Measurements from ENCODE around the gene TMC5. TPM values are rescaled to one million over a fixed set of nuclear protein-coding genes. Genes with fewer than 3 reads are reported as not detected.
A peak's percentile ranks its signal among the peaks of the same experiment; 100 is the strongest.

TMC5 gene
- total RNA-seq, 4 donors from 2014 or later, result 0.29 to 4.0 (median 1.4) TPM

DNA sequence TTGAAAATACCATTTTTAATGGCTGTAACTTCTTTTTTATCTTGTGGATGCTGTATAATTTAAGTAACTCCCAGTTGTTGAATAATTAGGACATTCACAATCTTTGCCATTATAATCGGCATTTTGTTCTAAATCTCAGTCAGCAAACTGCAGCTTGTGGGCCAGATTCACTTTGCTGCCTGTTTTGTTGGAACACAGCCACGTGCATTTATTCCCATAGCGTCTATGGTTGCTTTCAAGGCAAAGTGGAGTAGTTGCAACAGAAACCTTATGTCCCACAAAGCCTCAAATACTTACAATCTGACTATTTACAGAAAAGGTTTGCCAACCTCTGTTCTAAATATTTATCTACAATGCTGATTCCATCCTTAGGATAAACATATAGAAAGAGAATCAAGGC is 39.2 kb upstream of the TMC5 start:
- Histone ChIP-seq H3K4me1 (peaks cover 33 to 36% of the 10 kb centered on the region in 2 donors), H3K27me3 (no peaks in the 10 kb centered on the region), H3K27ac (no peak overlapping the region), H3K36me3 (no peaks in the 10 kb centered on the region), H3K4me3 (replicated peaks in 1 of 3) (no peak overlapping the region), H3K9me3 (no peaks in the 10 kb centered on the region)
- no peak for TF ChIP-seq POLR2A (IDR thresholded peaks at IDR 0.05)
- TF ChIP-seq, protein P1, sequence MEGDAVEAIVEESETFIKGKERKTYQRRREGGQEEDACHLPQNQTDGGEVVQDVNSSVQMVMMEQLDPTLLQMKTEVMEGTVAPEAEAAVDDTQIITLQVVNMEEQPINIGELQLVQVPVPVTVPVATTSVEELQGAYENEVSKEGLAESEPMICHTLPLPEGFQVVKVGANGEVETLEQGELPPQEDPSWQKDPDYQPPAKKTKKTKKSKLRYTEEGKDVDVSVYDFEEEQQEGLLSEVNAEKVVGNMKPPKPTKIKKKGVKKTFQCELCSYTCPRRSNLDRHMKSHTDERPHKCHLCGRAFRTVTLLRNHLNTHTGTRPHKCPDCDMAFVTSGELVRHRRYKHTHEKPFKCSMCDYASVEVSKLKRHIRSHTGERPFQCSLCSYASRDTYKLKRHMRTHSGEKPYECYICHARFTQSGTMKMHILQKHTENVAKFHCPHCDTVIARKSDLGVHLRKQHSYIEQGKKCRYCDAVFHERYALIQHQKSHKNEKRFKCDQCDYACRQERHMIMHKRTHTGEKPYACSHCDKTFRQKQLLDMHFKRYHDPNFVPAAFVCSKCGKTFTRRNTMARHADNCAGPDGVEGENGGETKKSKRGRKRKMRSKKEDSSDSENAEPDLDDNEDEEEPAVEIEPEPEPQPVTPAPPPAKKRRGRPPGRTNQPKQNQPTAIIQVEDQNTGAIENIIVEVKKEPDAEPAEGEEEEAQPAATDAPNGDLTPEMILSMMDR (IDR thresholded peaks at IDR 0.05), result no peak
- intact Hi-C loops (cut with DNase I), result loop anchor here (5.0 kb wide), 1 partner anchor 291 kb away; no protein-coding TSS in a partner anchor
- WGBS, 2 donors, result 52 to 69% methylated on average over 3 of the region's 3 CpGs
- DNase-seq, result no peak

- TF ChIP-seq, protein P1 (IDR thresholded peaks at IDR 0.05), result no peak
- no peak for TF ChIP-seq POLR2A (IDR thresholded peaks at IDR 0.05)
- no peaks in the 10 kb centered on the region for H3K9me3 ChIP-seq
- no peaks in the 10 kb centered on the region for H3K27me3 ChIP-seq
- DNase-seq, result no peak
- 30 to 33% methylated on average over 2 of the region's 2 CpGs for WGBS, 2 donors
- no peak overlapping the region for H3K4me3 ChIP-seq (replicated peaks in 1 of 3)
- peak overlapping the region; percentile 31 to 81 (median 80) for H3K27ac ChIP-seq
- H3K4me1 ChIP-seq, result peaks cover 36 to 50% of the 10 kb centered on the region in 2 donors
- intact Hi-C loops (cut with DNase I), result loop anchor here (5.0 kb wide), 1 partner anchor 293 kb away; no protein-coding TSS in a partner anchor
- no peaks in the 10 kb centered on the region for H3K36me3 ChIP-seq
Measured at GRCh38 chr16:19379838-19380237, 37.8 kb upstream of the TMC5 start.

GRCh38 chr16:19380328-19380727 is 37.4 kb upstream of the TMC5 start:
- no peak overlapping the region for H3K4me3 ChIP-seq (replicated peaks in 1 of 3)
- no peaks in the 10 kb centered on the region for H3K36me3 ChIP-seq
- TF ChIP-seq, protein P1 (IDR thresholded peaks at IDR 0.05), result no peak
- no peak for TF ChIP-seq POLR2A (IDR thresholded peaks at IDR 0.05)
- intact Hi-C loops (cut with DNase I), result no loop called here
- peaks cover 41 to 55% of the 10 kb centered on the region in 2 donors for H3K4me1 ChIP-seq
- DNase-seq, result peak; percentile 29 to 43
- 14% methylated on average over 3 of the region's 3 CpGs for WGBS, 2 donors
- H3K9me3 ChIP-seq, result no peaks in the 10 kb centered on the region
- H3K27me3 ChIP-seq, result no peaks in the 10 kb centered on the region
- H3K27ac ChIP-seq, result peak overlapping the region; percentile 31 to 81 (median 80)

GRCh38 chr16:19382084-19382801 is 35.4 kb upstream of the TMC5 start:
- no peaks in the 10 kb centered on the region for H3K36me3 ChIP-seq
- H3K4me1 ChIP-seq, result peaks cover 42 to 55% of the 10 kb centered on the region in 2 donors
- no peak overlapping the region for H3K4me3 ChIP-seq (replicated peaks in 1 of 3)
- intact Hi-C loops (cut with DNase I), result no loop called here
- 19 to 31% methylated on average over 2 of the region's 2 CpGs for WGBS, 2 donors
- H3K27me3 ChIP-seq, result no peaks in the 10 kb centered on the region
- TF ChIP-seq, protein P1 (IDR thresholded peaks at IDR 0.05), result peak in 1 of 6 experiments; percentile 16
- TF ChIP-seq POLR2A (IDR thresholded peaks at IDR 0.05), result no peak
- DNase-seq, result peak; percentile 75 to 77
- H3K27ac ChIP-seq, result peak overlapping the region; percentile 80 to 93 (median 81)
- no peaks in the 10 kb centered on the region for H3K9me3 ChIP-seq

Data from thyroid gland (tissue), 4 donors.